Activated naive CD8-positive, alpha-beta T cell treated with anti-CD3 and anti-CD28 coated beads, Interleukin-2, amount 10 ng/mL, durations not matched to agents 7 days and 5 days (primary cell): Measurements from ENCODE around the gene NPR2. TPM values are rescaled to one million over a fixed set of nuclear protein-coding genes. Genes with fewer than 3 reads are reported as not detected.

Experiments
- ATAC-seq: fragments of 150-1000 bp; cut with Tn5 transposase; one replicate; pipeline ENCODE4 v1.10.0; 2021; ENCODE audit warnings: low read depth, moderate library complexity
- POLR2A ChIA-PET: fragments of 350-600 bp; sonication (Branson Sonifier 250); formaldehyde crosslinking; loops from one replicate; lab custom pipeline; 2021; ENCODE audit warnings: antibody characterized with exemption; lab: Charles Lee
- DNase-seq: peaks from one replicate; pipeline ENCODE4 v3.0.0; 2021
- H3K27ac Mint-ChIP-seq: one replicate; pipeline ENCODE4 v1.8.0; 2022; ENCODE audit warnings: mild to moderate bottlenecking, mixed read lengths
- H3K27me3 Mint-ChIP-seq: one replicate; pipeline ENCODE4 v1.8.0; 2022; ENCODE audit warnings: mild to moderate bottlenecking, moderate library complexity, mixed read lengths
- H3K36me3 Mint-ChIP-seq: one replicate; pipeline ENCODE4 v1.8.0; 2021; ENCODE audit warnings: mild to moderate bottlenecking, mixed read lengths
- H3K4me1 Mint-ChIP-seq: one replicate; pipeline ENCODE4 v1.8.0; 2021; ENCODE audit warnings: mixed read lengths
- H3K4me3 Mint-ChIP-seq: one replicate; pipeline ENCODE4 v1.8.0; 2022; ENCODE audit warnings: mild to moderate bottlenecking, moderate library complexity, mixed read lengths
- H3K9me3 Mint-ChIP-seq: one replicate; pipeline ENCODE4 v1.8.0; 2021; ENCODE audit warnings: mixed read lengths
- total RNA-seq, 2 experiments: library from RNA; stranded (reverse); gene quantifications; one replicate each; pipeline ENCODE4 v1.2.3, GENCODE V29; 2021

NPR2 gene
- total RNA-seq, 2 experiments from 2014 or later, result 13.5 to 13.7 TPM

DNA sequence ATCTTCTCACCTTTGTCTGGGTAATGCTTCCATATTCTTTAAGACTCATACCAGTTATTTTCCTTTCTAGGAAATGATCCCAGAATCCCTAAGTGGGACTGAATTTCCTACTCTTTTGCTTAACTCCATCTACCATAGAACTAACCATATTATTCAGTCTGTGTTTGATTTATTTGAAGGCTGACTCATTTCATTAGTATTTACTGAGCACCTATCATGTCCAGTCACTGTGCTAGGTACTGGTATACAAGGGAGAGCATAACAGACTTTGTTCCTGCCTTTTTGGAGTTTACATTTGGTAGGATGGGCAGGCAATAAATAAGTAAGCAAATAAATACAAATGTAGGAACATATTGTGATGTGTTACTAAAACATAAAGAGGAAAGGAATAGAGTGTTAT lies 4.3 kb downstream of the NPR2 start:
- H3K4me1 Mint-ChIP-seq, result peaks cover 10% of the 10 kb centered on the region
- peaks cover 2% of the 10 kb centered on the region for H3K36me3 Mint-ChIP-seq
- no peak overlapping the region for H3K27ac Mint-ChIP-seq
- H3K4me3 Mint-ChIP-seq, result no peak overlapping the region
- ATAC-seq (no peak), DNase-seq (no peak)
- POLR2A ChIA-PET, result no interaction called here
- H3K9me3 Mint-ChIP-seq, result no peaks in the 10 kb centered on the region
- no peaks in the 10 kb centered on the region for H3K27me3 Mint-ChIP-seq

DNA sequence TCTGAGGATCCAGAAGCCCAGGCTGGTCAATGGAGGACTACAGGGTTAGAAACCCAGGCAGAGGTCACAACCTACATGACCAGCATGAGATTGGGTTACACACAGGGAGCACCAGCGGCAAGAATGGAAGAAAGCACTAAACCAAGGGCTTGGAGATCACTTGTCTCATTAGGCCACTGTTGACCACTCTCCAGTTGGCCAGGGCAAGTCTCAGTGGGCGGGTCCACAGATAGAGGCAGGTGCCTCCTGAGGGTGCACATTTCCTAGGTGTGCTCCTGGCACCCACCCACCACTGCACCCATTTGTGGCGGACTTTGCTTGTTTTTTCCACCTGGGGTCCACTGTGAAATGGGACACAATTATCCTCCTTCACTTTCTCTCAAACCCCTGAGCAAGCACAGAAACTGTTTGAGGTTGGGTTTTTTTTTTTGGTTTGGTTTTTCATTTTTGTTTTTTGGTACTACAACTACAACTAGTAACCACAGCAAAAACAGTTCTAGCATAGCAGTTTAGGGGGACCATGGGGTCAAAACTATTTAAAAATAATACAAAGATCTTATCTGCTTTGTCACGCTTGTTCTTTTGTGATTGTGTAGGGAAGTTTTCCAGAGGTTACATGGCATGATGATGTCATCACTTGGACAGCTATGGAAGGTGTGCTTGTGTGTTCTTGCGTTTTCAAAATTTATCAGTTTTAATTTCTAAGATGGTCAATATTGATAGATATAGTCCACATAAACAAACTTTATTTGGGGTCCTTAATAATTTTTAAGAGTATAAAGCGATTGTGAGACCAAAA lies 6.1 kb downstream of the NPR2 start:
- H3K27me3 Mint-ChIP-seq, result no peaks in the 10 kb centered on the region
- H3K27ac Mint-ChIP-seq, result no peak overlapping the region
- POLR2A ChIA-PET, result no interaction called here
- no peaks in the 10 kb centered on the region for H3K9me3 Mint-ChIP-seq
- peaks cover 10% of the 10 kb centered on the region for H3K4me1 Mint-ChIP-seq
- ATAC-seq (no peak), DNase-seq (no peak)
- no peak overlapping the region for H3K4me3 Mint-ChIP-seq
- H3K36me3 Mint-ChIP-seq, result peaks cover 4% of the 10 kb centered on the region

GRCh38 chr9:35798658-35799374 lies 7.4 kb downstream of the NPR2 start:
- no peak overlapping the region for H3K4me3 Mint-ChIP-seq
- ATAC-seq (no peak), DNase-seq (no peak)
- peaks cover 5% of the 10 kb centered on the region for H3K36me3 Mint-ChIP-seq
- no peak overlapping the region for H3K27ac Mint-ChIP-seq
- no peaks in the 10 kb centered on the region for H3K27me3 Mint-ChIP-seq
- peaks cover 10% of the 10 kb centered on the region for H3K4me1 Mint-ChIP-seq
- POLR2A ChIA-PET, result no interaction called here
- H3K9me3 Mint-ChIP-seq, result no peaks in the 10 kb centered on the region

DNA sequence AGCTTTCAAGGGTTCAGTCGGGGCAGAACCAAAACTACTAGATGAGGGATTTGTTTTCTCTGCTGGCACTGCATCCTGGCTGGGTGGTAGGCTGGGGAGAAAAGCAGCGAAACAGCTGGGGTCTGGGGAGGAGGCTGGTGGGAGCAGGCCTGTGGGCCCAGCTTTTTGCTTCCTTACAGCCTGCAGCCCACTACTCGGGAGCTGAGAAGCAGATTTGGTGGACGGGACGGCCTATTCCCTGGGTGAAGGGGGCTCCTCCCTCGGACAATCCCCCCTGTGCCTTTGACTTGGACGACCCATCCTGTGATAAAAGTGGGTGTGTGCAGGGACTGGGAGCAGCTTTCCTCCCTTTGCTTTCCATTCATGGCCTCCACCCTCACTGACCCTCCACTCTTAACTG lies 9.1 kb downstream of the NPR2 start:
- Mint-ChIP-seq H3K27me3 (no peaks in the 10 kb centered on the region), H3K9me3 (no peaks in the 10 kb centered on the region), H3K27ac (no peak overlapping the region), H3K36me3 (peaks cover 7% of the 10 kb centered on the region), H3K4me1 (peaks cover 3% of the 10 kb centered on the region), H3K4me3 (no peak overlapping the region)
- ATAC-seq (no peak), DNase-seq (no peak)
- POLR2A ChIA-PET, result interaction anchor here (2.6 kb wide), 1 partner anchor 11 kb away, joined by 11 read pairs; the partner anchor contains the start of gene SPAG8

GRCh38 chr9:35801328-35802128 lies 10.1 kb downstream of the NPR2 start:
- ATAC-seq (no peak), DNase-seq (no peak)
- POLR2A ChIA-PET, result interaction anchor here (2.6 kb wide), 1 partner anchor 10 kb away, joined by 11 read pairs; the partner anchor contains the start of gene SPAG8
- Mint-ChIP-seq H3K36me3 (peaks cover 7% of the 10 kb centered on the region), H3K9me3 (no peaks in the 10 kb centered on the region), H3K27ac (no peak overlapping the region), H3K27me3 (no peaks in the 10 kb centered on the region), H3K4me1 (peaks cover 4% of the 10 kb centered on the region), H3K4me3 (no peak overlapping the region)

- no peaks in the 10 kb centered on the region for H3K9me3 Mint-ChIP-seq
- H3K36me3 Mint-ChIP-seq, result peaks cover 15% of the 10 kb centered on the region
- DNase-seq (no peak), ATAC-seq (no peak)
- no peaks in the 10 kb centered on the region for H3K27me3 Mint-ChIP-seq
- no peak overlapping the region for H3K4me3 Mint-ChIP-seq
- no peak overlapping the region for H3K27ac Mint-ChIP-seq
- POLR2A ChIA-PET, result interaction anchor here (0.6 to 1.7 kb wide), 3 partner anchors 8 to 52 kb away, joined by 3 to 4 read pairs (median 3); partner anchors contain the start of gene HINT2
- peaks cover 9% of the 10 kb centered on the region for H3K4me1 Mint-ChIP-seq
These were observed 14.7 kb downstream of the NPR2 start for GRCh38 chr9:35806101-35806500.

- POLR2A ChIA-PET, result no interaction called here
- Mint-ChIP-seq H3K36me3 (peaks cover 16% of the 10 kb centered on the region), H3K4me1 (peaks cover 28% of the 10 kb centered on the region), H3K4me3 (no peak overlapping the region), H3K27me3 (no peaks in the 10 kb centered on the region), H3K9me3 (no peaks in the 10 kb centered on the region), H3K27ac (no peak overlapping the region)
- ATAC-seq (no peak), DNase-seq (no peak)
These were observed 17.0 kb downstream of the NPR2 start for GRCh38 chr9:35808433-35808832.

GRCh38 chr9:35810122-35810521 lies 18.7 kb downstream of the NPR2 start:
- H3K4me3 Mint-ChIP-seq, result no peak overlapping the region

GRCh38 chr9:35811381-35812024 lies 20.1 kb downstream of the NPR2 start:
- POLR2A ChIA-PET, result interaction anchor here (0.6 to 2.3 kb wide), 15 partner anchors 11 to 208 kb away, joined by 3 to 11 read pairs (median 4); partner anchors contain the start of genes ARHGEF39, CREB3, FAM221B and GBA2
- DNase-seq (no peak), ATAC-seq (no peak)
- Mint-ChIP-seq H3K9me3 (no peaks in the 10 kb centered on the region), H3K36me3 (peaks cover 14% of the 10 kb centered on the region), H3K27ac (peak overlapping the region; percentile 89), H3K27me3 (no peaks in the 10 kb centered on the region), H3K4me3 (peak overlapping the region; percentile 76), H3K4me1 (peaks cover 36% of the 10 kb centered on the region)

More at GRCh38 chr9:35810122-35810521, 18.7 kb downstream of the NPR2 start:
- Mint-ChIP-seq H3K36me3 (peaks cover 16% of the 10 kb centered on the region), H3K9me3 (no peaks in the 10 kb centered on the region), H3K27ac (peak overlapping the region; percentile 89), H3K4me1 (peaks cover 33% of the 10 kb centered on the region), H3K27me3 (no peaks in the 10 kb centered on the region)
- POLR2A ChIA-PET, result no interaction called here
- ATAC-seq (no peak), DNase-seq (no peak)

DNA sequence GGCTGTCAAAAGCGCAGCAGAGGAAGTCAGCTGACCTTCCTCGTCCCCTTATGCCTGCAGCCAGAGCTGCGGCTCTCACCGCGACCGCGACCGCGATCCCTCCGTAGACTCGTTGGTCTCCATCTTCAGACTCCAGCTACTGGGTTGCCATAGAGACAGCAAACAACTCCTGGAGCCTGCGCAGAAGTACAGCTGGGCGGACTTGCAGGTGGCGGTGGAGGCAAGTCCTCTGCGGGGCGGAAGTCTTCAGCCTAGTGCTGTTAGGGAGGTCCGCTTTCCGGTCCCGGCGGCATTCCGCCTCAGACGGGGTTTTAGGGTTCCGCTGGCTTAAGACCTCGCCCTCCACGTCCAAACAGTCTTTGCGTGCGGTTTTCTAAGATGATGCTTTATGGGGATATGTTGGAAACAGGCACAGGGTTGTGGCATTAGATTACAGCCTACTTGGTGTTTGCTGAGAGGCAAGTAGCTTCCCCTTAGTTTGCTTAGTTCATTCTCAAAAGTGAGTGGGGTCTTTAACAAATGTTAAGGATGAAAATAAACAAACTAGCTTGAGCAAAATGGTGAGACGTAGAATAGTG lies 20.7 kb downstream of the NPR2 start, which contains the start of gene SPAG8:
SPAG8 (minus strand) TSS at position 238 of the 578 bp plus-strand sequence; CDS start at position 123, 115 bp downstream.
- Mint-ChIP-seq H3K27me3 (peaks cover 1% of the 10 kb centered on the region), H3K9me3 (no peaks in the 10 kb centered on the region), H3K36me3 (peaks cover 14% of the 10 kb centered on the region), H3K27ac (peak within 1 kb of the TSS; percentile 89), H3K4me3 (peak within 1 kb of the TSS; percentile 76), H3K4me1 (peaks cover 32% of the 10 kb centered on the region)
- DNase-seq, result peak; percentile 97
- peak; percentile 71 for ATAC-seq
- POLR2A ChIA-PET, result interaction anchor here (0.6 to 2.3 kb wide), 14 partner anchors 10 to 209 kb away, joined by 3 to 11 read pairs (median 4); partner anchors contain the start of genes ARHGEF39, CREB3, FAM221B and GBA2

GRCh38 chr9:35813434-35814105 lies 22.2 kb downstream of the NPR2 start:
- ATAC-seq (no peak), DNase-seq (no peak)
- Mint-ChIP-seq H3K27me3 (peaks cover 6% of the 10 kb centered on the region), H3K36me3 (peaks cover 11% of the 10 kb centered on the region), H3K9me3 (no peaks in the 10 kb centered on the region), H3K4me3 (peak overlapping the region; percentile 77), H3K4me1 (peaks cover 32% of the 10 kb centered on the region), H3K27ac (peak overlapping the region; percentile 94)
- POLR2A ChIA-PET, result interaction anchor here (0.6 to 2.0 kb wide), 12 partner anchors 8 to 168 kb away, joined by 3 to 9 read pairs (median 4); partner anchors contain the start of genes CREB3, FAM221B, SIT1 and TLN1
